Stimulated activated CD4-positive, alpha-beta T cell treated with anti-CD3 and anti-CD28 coated beads, TNF-alpha, amount 100 ng/mL, for 4 hours (primary cell): ENCODE data around the gene SLC36A3.
"Not testable (repeated sequence)": the region's sequence is repeated elsewhere in the genome, so short reads cannot be mapped to it uniquely, and the experiment has no call there.

ENCODE experiments used
- DNase-seq, 3 experiments: peaks; one replicate each; pipeline ENCODE4 v3.0.0-alpha.2; 2020; ENCODE audit warnings: low read depth in 3 of 3

Gene SLC36A3

GRCh38 chr5:151239237-151239861 is 64.2 kb downstream of the SLC36A3 start:
- DNase-seq = peak in 1 of 3 experiments; percentile 33

GRCh38 chr5:151238303-151238741 is 65.2 kb downstream of the SLC36A3 start:
- no peak for DNase-seq

GRCh38 chr5:151237685-151238084 is 65.9 kb downstream of the SLC36A3 start:
- no peak for DNase-seq

DNA sequence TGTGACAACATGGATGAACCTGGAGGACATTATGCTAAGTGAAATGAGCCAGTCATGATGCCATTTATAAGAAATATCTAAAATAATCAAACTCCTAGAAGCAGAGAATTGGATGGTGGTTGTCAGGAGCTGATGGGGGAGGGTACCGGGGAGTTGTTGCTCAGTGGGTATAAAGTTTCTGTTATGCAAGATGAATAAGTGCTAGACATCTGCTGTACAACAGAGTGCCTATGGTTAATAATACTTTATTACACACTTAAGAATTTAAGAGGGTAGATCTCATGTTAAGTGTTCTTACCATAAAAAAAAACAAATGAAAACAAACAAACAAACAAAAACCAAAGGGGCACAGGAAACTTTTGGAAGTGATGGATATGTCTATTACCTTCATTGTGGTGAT is 66.7 kb downstream of the SLC36A3 start:
- DNase-seq = no peak

DNA sequence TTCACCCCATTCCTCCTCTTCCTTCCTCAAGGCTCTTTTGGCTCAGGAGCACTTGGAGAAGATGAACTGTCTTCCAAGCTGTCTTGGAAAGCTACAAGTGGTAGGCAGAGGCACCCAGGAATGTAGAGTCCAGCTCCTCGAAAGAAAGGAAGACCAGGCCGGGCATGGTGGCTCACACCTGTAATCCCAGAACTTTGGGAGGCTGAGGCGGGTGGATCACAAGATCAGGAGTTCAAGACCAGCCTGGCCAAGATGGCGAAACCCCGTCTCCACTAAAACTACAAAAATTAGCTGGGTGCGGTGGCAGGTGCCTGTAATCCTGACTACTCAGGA is 68.4 kb downstream of the SLC36A3 start:
- DNase-seq = not testable (repeated sequence)

- DNase-seq = no peak
Observed at GRCh38 chr5:151234476-151235238, 68.9 kb downstream of the SLC36A3 start.

- DNase-seq = no peak
Observed at GRCh38 chr5:151233616-151234085, 69.9 kb downstream of the SLC36A3 start.

DNA sequence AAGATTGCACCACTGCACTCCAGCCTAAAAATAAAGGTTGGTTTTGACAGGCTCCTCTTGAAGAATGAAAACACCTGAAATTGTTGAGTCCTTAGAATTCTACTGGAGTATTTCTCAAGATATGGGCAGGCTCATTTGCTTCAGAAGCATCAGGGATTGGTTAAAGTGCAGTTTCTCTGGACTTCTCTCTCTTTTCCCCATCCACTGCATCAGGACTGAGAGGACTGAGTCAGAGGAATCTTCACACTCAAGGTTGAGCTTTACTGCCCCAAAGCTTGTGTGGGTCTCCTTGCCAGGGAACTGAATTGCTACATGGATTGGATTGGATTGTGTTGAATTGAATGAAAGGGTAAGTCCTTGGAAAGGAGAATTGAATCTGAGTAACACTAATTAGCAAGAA is 72.2 kb downstream of the SLC36A3 start:
- DNase-seq = no peak

DNA sequence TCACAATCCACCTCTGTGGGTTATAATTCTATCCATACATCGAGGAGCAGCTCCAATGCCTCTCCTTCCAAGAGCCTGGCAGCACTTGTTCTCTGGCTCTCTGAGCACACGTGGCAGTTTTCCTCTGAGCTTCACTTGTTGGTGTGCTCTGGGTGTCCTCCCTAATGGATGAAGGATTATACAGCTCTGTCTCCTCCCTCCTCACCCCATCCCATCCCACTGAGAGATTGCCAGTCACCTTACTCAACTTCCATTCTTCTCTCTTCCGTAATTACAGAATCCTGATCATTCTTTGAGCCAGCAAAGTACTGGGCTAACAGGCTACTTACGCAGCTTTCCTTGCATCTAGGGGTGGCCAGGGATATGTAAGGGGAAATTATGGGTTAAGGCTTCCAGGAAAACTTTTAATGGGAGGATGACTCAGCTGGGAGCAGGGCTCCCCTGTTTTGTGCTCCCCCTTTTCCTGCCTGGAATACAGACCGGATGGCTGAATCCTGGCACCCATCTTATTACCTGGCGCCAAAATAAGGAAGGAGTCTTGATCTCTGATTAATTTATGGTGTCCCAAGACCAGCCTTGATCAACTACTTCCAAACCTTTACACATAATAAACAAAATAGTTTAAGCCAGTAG is 73.4 kb downstream of the SLC36A3 start:
- no peak for DNase-seq

DNA sequence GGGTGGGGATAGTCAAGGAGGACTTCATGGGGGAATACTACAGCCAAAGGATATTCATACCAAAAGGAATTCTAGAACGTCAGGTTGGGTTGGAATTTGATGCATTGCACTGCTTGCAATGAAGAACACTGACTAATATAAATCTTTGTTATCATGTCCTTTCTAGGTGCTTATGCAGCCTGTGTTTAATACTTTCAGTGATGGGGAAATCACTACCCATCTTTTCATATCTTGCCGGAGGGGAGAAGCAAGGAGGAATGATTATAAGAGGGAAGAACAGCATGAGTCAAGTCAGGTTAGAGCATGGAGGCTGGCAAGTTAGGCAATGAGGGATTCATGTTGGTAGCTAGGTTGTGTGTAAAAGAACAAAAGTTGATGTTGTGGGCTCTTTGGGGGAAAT is 74.6 kb downstream of the SLC36A3 start:
- DNase-seq = no peak

GRCh38 chr5:151227918-151228447 is 75.6 kb downstream of the SLC36A3 start:
- no peak for DNase-seq
